ENCODE measurements around the gene SAMD10.

Gene SAMD10

DNA sequence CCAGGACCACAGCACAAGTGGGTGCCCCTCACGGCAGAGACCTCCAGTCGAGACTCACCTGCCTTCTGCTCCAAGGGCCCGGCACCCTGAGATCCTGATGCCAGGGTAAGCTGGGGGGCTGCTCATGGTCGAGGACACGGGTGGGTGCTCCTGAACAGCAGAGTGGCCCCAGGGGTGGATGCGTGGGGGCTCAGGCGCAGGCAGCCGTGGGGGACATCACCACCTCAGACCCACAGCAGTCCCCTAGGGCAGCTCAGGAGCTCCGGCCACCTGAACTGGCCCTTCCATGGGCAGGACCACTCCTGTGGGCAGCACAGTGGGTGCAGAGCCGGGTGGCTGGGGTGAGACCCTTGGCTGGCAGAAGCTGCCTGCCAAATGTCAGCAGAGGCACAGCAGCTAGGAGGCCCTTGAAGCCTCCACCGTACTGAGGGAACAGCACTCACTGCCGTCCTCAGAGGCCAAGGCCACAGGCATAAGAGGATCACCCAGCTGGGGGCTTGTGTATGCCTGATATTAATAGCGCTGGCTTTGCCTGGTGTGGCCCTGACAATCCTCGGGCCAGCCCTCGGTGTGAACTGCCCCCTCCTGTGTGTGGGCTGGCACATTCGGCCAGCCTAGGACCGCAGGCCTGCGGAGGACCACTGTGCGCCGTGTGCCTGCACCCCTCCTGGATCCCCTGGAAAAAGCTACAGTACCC is 28.6 kb downstream of the SAMD10 start:
- Histone ChIP-seq H3K4me2 (ENCODE audit: low read depth, low read length, poor library complexity, severe bottlenecking) (peak overlapping the region; percentile 12), H3F3A (ENCODE audit: low read depth) (peaks cover 14% of the 10 kb centered on the region), H3K9ac (ENCODE audit: low read depth, low read length, poor library complexity, severe bottlenecking) (no peak overlapping the region), H3K4me1 (ENCODE audit: insufficient read depth, low read length, poor library complexity, severe bottlenecking) (peaks cover 41% of the 10 kb centered on the region), H4K20me1 (ENCODE audit: insufficient read depth, low read length, poor library complexity, severe bottlenecking) (peaks cover 86% of the 10 kb centered on the region), H2AFZ (ENCODE audit: low read length) (no peak overlapping the region), H3K4me3 (ENCODE audit: low read length, poor library complexity, severe bottlenecking) (no peak overlapping the region), H3K79me2 (ENCODE audit: insufficient read depth, low read length) (peaks cover 96% of the 10 kb centered on the region), H3K36me3 (ENCODE audit: insufficient read depth, low read length) (peaks cover 4% of the 10 kb centered on the region; the same call in 1 of the 2 replicates), H3K27me3 (ENCODE audit: insufficient read depth, low read length, poor library complexity, severe bottlenecking) (no peaks in the 10 kb centered on the region), H3K9me3 (ENCODE audit: insufficient read depth, low read depth, low read length) (no peaks in the 10 kb centered on the region), H3K9me2 (replicated peaks; ENCODE audit: low read depth, low read length) (no peaks in the 10 kb centered on the region)
- no peak for TF ChIP-seq EZH2phosphoT487 (IDR thresholded peaks at IDR 0.05; ENCODE audit: borderline replicate concordance)
- TF ChIP-seq, protein P1, sequence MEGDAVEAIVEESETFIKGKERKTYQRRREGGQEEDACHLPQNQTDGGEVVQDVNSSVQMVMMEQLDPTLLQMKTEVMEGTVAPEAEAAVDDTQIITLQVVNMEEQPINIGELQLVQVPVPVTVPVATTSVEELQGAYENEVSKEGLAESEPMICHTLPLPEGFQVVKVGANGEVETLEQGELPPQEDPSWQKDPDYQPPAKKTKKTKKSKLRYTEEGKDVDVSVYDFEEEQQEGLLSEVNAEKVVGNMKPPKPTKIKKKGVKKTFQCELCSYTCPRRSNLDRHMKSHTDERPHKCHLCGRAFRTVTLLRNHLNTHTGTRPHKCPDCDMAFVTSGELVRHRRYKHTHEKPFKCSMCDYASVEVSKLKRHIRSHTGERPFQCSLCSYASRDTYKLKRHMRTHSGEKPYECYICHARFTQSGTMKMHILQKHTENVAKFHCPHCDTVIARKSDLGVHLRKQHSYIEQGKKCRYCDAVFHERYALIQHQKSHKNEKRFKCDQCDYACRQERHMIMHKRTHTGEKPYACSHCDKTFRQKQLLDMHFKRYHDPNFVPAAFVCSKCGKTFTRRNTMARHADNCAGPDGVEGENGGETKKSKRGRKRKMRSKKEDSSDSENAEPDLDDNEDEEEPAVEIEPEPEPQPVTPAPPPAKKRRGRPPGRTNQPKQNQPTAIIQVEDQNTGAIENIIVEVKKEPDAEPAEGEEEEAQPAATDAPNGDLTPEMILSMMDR (conservative IDR thresholded peaks at IDR 0.05; ENCODE audit: low read length) = no peak

DNA sequence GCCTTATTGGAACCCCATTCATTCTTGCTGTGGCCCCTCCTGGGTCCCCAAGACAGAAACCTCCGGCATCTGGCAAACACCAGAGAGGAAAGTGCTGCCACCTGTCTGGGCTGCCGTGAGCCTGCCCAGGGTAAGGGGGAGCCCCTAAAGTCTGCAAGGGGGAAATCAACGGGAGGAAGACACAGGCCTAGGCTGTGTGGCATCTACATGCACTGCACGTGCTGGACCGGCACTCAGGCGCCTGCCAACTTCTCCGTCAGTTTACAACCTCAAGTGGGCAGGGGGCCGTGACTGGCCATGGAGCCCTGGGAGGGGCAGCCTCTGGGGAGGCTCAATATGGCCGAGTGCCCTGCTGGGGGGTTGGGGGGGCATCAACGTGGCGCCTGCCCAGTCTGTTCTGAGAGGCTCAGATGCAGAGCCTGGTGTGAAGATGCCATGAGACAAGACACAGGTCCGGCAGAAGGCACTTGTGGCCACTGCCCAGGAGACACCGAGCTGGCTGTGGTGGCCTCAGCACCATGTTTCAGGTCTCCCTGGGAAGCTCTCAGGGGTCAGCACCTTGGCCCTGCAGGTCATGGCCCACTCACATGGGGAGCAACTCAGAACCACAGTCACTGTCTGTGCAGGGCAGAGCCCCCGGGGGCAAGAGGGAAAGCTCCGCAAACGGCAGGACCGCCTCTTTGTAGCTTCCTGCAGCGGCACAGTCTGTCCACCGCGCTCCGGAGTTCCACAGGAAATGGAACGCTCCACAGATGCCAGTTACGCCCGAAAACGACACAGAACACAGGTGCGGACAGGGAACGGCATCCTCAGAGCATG is 31.6 kb downstream of the SAMD10 start:
- Histone ChIP-seq H3K4me1 (ENCODE audit: insufficient read depth, low read length, poor library complexity, severe bottlenecking) (peaks cover 22% of the 10 kb centered on the region), H3K27me3 (ENCODE audit: insufficient read depth, low read length, poor library complexity, severe bottlenecking) (no peaks in the 10 kb centered on the region), H2AFZ (ENCODE audit: low read length) (no peak overlapping the region), H3K4me3 (ENCODE audit: low read length, poor library complexity, severe bottlenecking) (no peak overlapping the region), H3K9me2 (replicated peaks; ENCODE audit: low read depth, low read length) (no peaks in the 10 kb centered on the region), H4K20me1 (ENCODE audit: insufficient read depth, low read length, poor library complexity, severe bottlenecking) (peaks cover 65% of the 10 kb centered on the region), H3K9ac (ENCODE audit: low read depth, low read length, poor library complexity, severe bottlenecking) (no peak overlapping the region), H3K4me2 (ENCODE audit: low read depth, low read length, poor library complexity, severe bottlenecking) (no peak overlapping the region), H3F3A (ENCODE audit: low read depth) (peaks cover 14% of the 10 kb centered on the region), H3K79me2 (ENCODE audit: insufficient read depth, low read length) (peaks cover 65% of the 10 kb centered on the region), H3K36me3 (ENCODE audit: insufficient read depth, low read length) (peaks cover 34% of the 10 kb centered on the region; the same call in 1 of the 2 replicates), H3K9me3 (ENCODE audit: insufficient read depth, low read depth, low read length) (no peaks in the 10 kb centered on the region)
- no peak for TF ChIP-seq EZH2phosphoT487 (IDR thresholded peaks at IDR 0.05; ENCODE audit: borderline replicate concordance)
- TF ChIP-seq, protein P1 (conservative IDR thresholded peaks at IDR 0.05; ENCODE audit: low read length) = no peak

DNA sequence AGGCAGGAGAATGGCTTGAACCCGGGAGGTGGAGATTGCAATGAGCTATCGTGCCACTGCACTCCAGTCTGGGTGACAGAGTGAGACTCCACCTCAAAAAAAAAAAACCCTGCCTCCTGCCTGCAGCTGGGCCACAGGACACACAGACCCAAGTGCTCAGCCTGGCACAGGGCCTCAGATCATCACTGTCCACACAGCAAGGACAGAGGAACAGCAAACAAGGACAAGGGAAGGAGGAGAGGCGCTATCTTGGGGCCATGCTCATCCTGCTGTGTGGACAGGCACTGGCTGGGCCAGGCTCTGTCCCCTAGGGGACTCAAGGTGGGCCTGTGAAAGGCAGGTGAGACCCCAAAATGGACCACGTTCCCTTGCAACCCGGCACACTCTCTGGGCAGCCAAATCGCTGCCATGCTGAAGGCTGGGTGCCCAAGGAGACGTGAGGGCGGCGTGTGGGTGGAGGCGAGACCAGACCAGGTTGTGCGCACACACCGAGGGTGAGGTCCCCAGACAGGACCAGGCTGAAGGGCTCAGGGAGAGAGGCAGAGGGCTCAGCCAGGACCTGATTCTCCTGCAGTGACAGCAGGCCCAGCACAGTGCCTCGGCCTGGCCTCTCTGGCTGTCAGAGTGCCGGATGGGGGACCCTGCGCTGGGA is 32.3 kb downstream of the SAMD10 start:
- Histone ChIP-seq H3K36me3 (ENCODE audit: insufficient read depth, low read length) (peaks cover 40% of the 10 kb centered on the region; the same call in 1 of the 2 replicates), H3K4me2 (ENCODE audit: low read depth, low read length, poor library complexity, severe bottlenecking) (no peak overlapping the region), H3K79me2 (ENCODE audit: insufficient read depth, low read length) (peaks cover 58% of the 10 kb centered on the region), H3K27me3 (ENCODE audit: insufficient read depth, low read length, poor library complexity, severe bottlenecking) (no peaks in the 10 kb centered on the region), H2AFZ (ENCODE audit: low read length) (no peak overlapping the region), H3K9me3 (ENCODE audit: insufficient read depth, low read depth, low read length) (no peaks in the 10 kb centered on the region), H3K4me1 (ENCODE audit: insufficient read depth, low read length, poor library complexity, severe bottlenecking) (peaks cover 19% of the 10 kb centered on the region), H3K9ac (ENCODE audit: low read depth, low read length, poor library complexity, severe bottlenecking) (no peak overlapping the region), H3K4me3 (ENCODE audit: low read length, poor library complexity, severe bottlenecking) (no peak overlapping the region), H4K20me1 (ENCODE audit: insufficient read depth, low read length, poor library complexity, severe bottlenecking) (peaks cover 64% of the 10 kb centered on the region), H3F3A (ENCODE audit: low read depth) (peaks cover 14% of the 10 kb centered on the region), H3K9me2 (replicated peaks; ENCODE audit: low read depth, low read length) (no peaks in the 10 kb centered on the region)
- TF ChIP-seq, protein P1 (conservative IDR thresholded peaks at IDR 0.05; ENCODE audit: low read length) = no peak
- no peak for TF ChIP-seq EZH2phosphoT487 (IDR thresholded peaks at IDR 0.05; ENCODE audit: borderline replicate concordance)

All from Loucy (cell line).